ENCODE data around the gene CLC.

The CLC gene

GRCh38 chr19:39709026-39709872, 28.6 kb downstream of the CLC start:
- no peak for TF ChIP-seq CTCF (conservative IDR thresholded peaks at IDR 0.05; ENCODE audit: low read length)
- DNase-seq (ENCODE audit: low read depth): no peak
- no peak overlapping the region for H3K4me3 ChIP-seq (ENCODE audit: low read length)

GRCh38 chr19:39708594-39708993, 29.2 kb downstream of the CLC start:
- TF ChIP-seq CTCF (conservative IDR thresholded peaks at IDR 0.05; ENCODE audit: low read length): no peak
- no peak for DNase-seq (ENCODE audit: low read depth)
- no peak overlapping the region for H3K4me3 ChIP-seq (ENCODE audit: low read length)

GRCh38 chr19:39705578-39706188, 32.1 kb downstream of the CLC start:
- TF ChIP-seq CTCF (conservative IDR thresholded peaks at IDR 0.05; ENCODE audit: low read length): no peak
- H3K4me3 ChIP-seq (ENCODE audit: low read length): no peak overlapping the region
- no peak for DNase-seq (ENCODE audit: low read depth)

GRCh38 chr19:39704181-39705044, 33.4 kb downstream of the CLC start, which contains the start of gene LGALS14:
Gene LGALS14 (plus strand): TSS chr19:39704481. CDS start chr19:39704529, 48 bp downstream.
- H3K4me3 ChIP-seq (ENCODE audit: low read length): no peak within 1 kb of the TSS
- TF ChIP-seq CTCF (conservative IDR thresholded peaks at IDR 0.05; ENCODE audit: low read length): no peak
- no peak for DNase-seq (ENCODE audit: low read depth)

- H3K4me3 ChIP-seq (ENCODE audit: low read length): no peak overlapping the region
- DNase-seq (ENCODE audit: low read depth): no peak
Observed at GRCh38 chr19:39701291-39701690, 36.5 kb downstream of the CLC start.

GRCh38 chr19:39698535-39698934, 39.3 kb downstream of the CLC start:
- no peak for TF ChIP-seq CTCF (conservative IDR thresholded peaks at IDR 0.05; ENCODE audit: low read length)
- H3K4me3 ChIP-seq (ENCODE audit: low read length): no peak overlapping the region
- DNase-seq (ENCODE audit: low read depth): no peak

More at GRCh38 chr19:39701291-39701690, 36.5 kb downstream of the CLC start:
- TF ChIP-seq CTCF (conservative IDR thresholded peaks at IDR 0.05; ENCODE audit: low read length): no peak
